NCI-H146 treated with DMSO at 0.1 percent for 48 hours (cell line): Measurements from ENCODE around the gene APMAP.
"Not testable (repeated sequence)": the region's sequence is repeated elsewhere in the genome, so short reads cannot be mapped to it uniquely, and the experiment has no call there.

ENCODE experiments used
- DNase-seq: peaks from one replicate; lab custom pipeline; 2025; ENCODE audit not compliant: unreplicated experiment; lab: John Stamatoyannopoulos, UW

The APMAP gene

GRCh38 chr20:24935140-24935539, 57.4 kb downstream of the APMAP start:
- no peak for DNase-seq

- DNase-seq = no peak
Observed at GRCh38 chr20:24934716-24935115, 57.8 kb downstream of the APMAP start.

- no peak for DNase-seq
Observed at GRCh38 chr20:24934101-24934661, 58.4 kb downstream of the APMAP start.

- no peak for DNase-seq
Observed at GRCh38 chr20:24933266-24933908, 59.2 kb downstream of the APMAP start.

- DNase-seq = not testable (repeated sequence)
Observed at GRCh38 chr20:24931893-24932292, 60.7 kb downstream of the APMAP start.

GRCh38 chr20:24930724-24931688, 61.5 kb downstream of the APMAP start:
- not testable (repeated sequence) for DNase-seq

GRCh38 chr20:24929867-24930723, 62.5 kb downstream of the APMAP start:
- not testable (repeated sequence) for DNase-seq

- DNase-seq = not testable (repeated sequence)
Observed at GRCh38 chr20:24929259-24929658, 63.3 kb downstream of the APMAP start.

- DNase-seq = not testable (repeated sequence)
Observed at GRCh38 chr20:24920706-24921105, 71.8 kb downstream of the APMAP start.

- DNase-seq = not testable (repeated sequence)
Observed at GRCh38 chr20:24919665-24920064, 72.9 kb downstream of the APMAP start.

GRCh38 chr20:24918579-24919566, 73.7 kb downstream of the APMAP start:
- DNase-seq = no peak

- DNase-seq = no peak
Observed at GRCh38 chr20:24917797-24918578, 74.6 kb downstream of the APMAP start.

GRCh38 chr20:24917056-24917455, 75.5 kb downstream of the APMAP start:
- DNase-seq = no peak

- DNase-seq = no peak
Observed at GRCh38 chr20:24916412-24916811, 76.1 kb downstream of the APMAP start.

- DNase-seq = no peak
Observed at GRCh38 chr20:24915892-24916291, 76.7 kb downstream of the APMAP start.

GRCh38 chr20:24915440-24915839, 77.1 kb downstream of the APMAP start:
- DNase-seq = no peak

- DNase-seq = no peak
Observed at GRCh38 chr20:24914388-24915241, 77.9 kb downstream of the APMAP start.

GRCh38 chr20:24913076-24913628, 79.4 kb downstream of the APMAP start:
- no peak for DNase-seq
